Measurements from ENCODE around the gene CCZ1B. TPM values are rescaled to one million over a fixed set of nuclear protein-coding genes. Genes with fewer than 3 reads are reported as not detected.
"Not testable (repeated sequence)": the region's sequence is repeated elsewhere in the genome, so short reads cannot be mapped to it uniquely, and the experiment has no call there.

The CCZ1B gene
- total RNA-seq, 2 donors from 2014 or later: 12.0 to 18.5 TPM

DNA sequence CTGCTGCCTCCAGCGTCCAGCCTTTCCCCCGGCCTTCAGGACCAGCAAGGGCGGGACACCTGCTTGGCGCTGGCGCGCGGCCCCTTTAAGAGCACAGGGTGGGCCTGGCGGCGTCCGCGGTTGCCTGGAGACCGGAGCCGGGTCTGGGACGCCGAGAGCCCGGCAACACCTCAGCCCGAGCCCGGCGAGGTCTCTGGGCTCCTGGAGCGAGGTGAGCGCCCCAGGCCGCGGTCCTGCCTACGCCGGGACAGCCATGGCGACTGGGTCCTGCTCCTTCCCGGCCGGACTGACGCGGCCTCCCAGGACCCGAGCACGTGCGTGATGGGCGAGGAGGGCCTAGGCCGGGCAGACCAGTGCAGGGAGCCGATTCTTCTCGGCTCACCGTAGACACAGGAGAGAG, 72.1 kb downstream of the CCZ1B start, which contains the start of gene RSPH10B2:
RSPH10B2 (plus strand) TSS at position 140 of the 400 bp plus-strand sequence. CDS start 3,575 bp downstream, outside the sequence.
- not testable (repeated sequence) for H3K4me3 ChIP-seq; H3K27ac ChIP-seq; H3K36me3 ChIP-seq; H3K27me3 ChIP-seq; DNase-seq (ENCODE audit: low spot score); H3K4me1 ChIP-seq; H3K9me3 ChIP-seq

DNA sequence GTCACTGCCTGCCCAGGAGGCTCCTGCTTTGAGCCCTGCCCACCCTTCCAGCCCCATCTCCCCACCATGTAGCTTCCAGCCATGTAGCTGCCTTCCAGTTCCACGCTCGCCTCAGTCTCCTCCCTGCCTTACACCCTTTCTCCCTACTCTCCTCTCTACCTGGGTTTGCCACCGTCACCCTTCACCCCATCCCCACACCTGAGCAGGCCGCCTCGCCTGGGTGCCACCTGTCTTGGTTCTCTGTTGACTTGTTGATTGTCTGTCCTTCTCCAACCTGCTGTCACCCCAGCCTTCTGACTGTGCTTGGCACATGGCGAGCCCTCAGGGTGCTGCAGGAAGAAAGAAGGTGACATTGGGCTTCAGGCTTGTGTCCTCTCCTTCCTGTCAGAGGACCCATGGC, 75.9 kb downstream of the CCZ1B start:
- not testable (repeated sequence) for DNase-seq (ENCODE audit: low spot score); H3K27ac ChIP-seq; H3K27me3 ChIP-seq; H3K4me1 ChIP-seq; H3K4me3 ChIP-seq; H3K9me3 ChIP-seq; H3K36me3 ChIP-seq

GRCh38 chr7:6749335-6749734, 76.7 kb downstream of the CCZ1B start:
- DNase-seq (ENCODE audit: low spot score); H3K27ac ChIP-seq; H3K27me3 ChIP-seq; H3K36me3 ChIP-seq; H3K9me3 ChIP-seq; H3K4me3 ChIP-seq; H3K4me1 ChIP-seq: not testable (repeated sequence)

Other genes starting within 250 kb of the CCZ1B start
- gene ZDHHC4, start 248.8 kb downstream of the CCZ1B start, total RNA-seq: 10 to 100 TPM; 37.5 to 48.4 TPM
- 10 to 100 TPM; 12.5 to 19.5 TPM for gene INTS15, start 236.3 kb downstream of the CCZ1B start, total RNA-seq
- 10 to 100 TPM; 13.3 to 25.2 TPM for gene ZNF853, start 210.7 kb downstream of the CCZ1B start, total RNA-seq
- 10 to 100 TPM in 1 of 2 donors, 1 to 10 TPM in 1; 9.0 to 12.6 TPM for gene ZNF316, start 189.0 kb downstream of the CCZ1B start, total RNA-seq
- gene ZNF12, start 119.3 kb downstream of the CCZ1B start, total RNA-seq: 10 to 100 TPM; 13.9 to 14.2 TPM
- under 1 TPM in 1 of 2 donors, not detected in 1; 0.19 TPM for gene RSPH10B2, start 72.2 kb downstream of the CCZ1B start, total RNA-seq